ENCODE measurements around the gene DMPK.

DNA sequence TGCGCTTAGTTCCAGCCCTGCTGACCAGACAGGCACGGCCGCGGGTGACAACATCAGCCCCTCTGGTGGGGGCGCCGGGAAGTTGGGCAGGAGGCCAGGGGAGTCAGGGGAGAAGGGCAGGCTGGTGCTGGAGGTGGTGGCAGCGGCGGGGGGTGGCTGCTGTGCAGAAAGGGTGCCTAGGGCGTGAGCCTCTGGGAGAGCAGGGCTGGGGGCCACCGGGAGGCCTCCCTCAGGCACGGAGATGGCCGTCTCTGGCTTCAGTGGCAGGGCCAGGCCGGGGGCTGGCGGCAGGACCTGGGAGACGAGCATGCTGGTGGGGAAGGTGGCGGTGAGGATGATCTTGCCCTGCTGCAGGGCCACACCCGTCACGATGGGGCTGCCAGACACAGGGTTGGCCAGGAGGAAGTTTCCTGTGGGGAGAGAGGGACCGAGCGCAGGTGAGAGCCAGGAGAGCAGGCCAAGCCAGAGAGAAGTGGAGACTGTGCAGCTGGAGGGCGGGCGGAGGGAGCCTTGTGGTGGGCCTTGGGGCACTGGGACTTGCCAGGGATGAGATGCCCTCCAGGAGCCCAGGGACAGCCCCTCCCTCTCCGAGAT, 16.5 kb downstream of the DMPK start:
- TF ChIP-seq, protein P1, sequence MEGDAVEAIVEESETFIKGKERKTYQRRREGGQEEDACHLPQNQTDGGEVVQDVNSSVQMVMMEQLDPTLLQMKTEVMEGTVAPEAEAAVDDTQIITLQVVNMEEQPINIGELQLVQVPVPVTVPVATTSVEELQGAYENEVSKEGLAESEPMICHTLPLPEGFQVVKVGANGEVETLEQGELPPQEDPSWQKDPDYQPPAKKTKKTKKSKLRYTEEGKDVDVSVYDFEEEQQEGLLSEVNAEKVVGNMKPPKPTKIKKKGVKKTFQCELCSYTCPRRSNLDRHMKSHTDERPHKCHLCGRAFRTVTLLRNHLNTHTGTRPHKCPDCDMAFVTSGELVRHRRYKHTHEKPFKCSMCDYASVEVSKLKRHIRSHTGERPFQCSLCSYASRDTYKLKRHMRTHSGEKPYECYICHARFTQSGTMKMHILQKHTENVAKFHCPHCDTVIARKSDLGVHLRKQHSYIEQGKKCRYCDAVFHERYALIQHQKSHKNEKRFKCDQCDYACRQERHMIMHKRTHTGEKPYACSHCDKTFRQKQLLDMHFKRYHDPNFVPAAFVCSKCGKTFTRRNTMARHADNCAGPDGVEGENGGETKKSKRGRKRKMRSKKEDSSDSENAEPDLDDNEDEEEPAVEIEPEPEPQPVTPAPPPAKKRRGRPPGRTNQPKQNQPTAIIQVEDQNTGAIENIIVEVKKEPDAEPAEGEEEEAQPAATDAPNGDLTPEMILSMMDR (IDR thresholded peaks at IDR 0.05), result no peak
- no peak for TF ChIP-seq POLR2A (IDR thresholded peaks at IDR 0.05)

Data from body of pancreas (tissue), 4 donors.